A549 (cell line): ENCODE data around the gene RPS6KA1.

Experiments
- JUNB ChIP-seq: fragments of >200 bp; sonication (Bioruptor Twin); formaldehyde crosslinking; IDR thresholded peaks from 2 replicates; pipeline ENCODE4 v1.6.1; 2016
- TF ChIP-seq, protein P1 (sequence below): fragments of >200 bp; sonication (Bioruptor Twin); formaldehyde crosslinking; IDR thresholded peaks from 3 replicates; pipeline ENCODE4 v1.5.1; 2016

DNA sequence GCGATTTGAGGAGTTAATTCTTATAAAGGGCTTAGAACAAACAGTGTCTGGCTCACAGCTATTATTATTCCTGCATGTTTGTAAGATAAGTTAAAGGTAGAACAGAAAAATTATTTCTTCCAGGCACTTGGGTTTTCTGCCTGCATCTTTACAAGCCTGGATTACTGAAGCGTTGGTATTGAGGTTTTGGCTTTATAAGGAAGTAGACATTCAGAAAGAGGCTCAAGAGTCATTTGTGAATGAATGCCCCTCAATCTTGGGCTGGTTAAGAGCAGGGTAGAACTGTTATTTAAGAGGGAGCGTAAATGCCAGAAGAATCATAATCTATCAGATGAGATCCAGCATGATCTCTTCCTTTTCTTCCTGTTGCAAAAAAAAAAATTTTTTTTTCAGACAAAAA lies 89.0 kb downstream of the RPS6KA1 start:
- no peak for TF ChIP-seq JUNB
- TF ChIP-seq, protein P1, sequence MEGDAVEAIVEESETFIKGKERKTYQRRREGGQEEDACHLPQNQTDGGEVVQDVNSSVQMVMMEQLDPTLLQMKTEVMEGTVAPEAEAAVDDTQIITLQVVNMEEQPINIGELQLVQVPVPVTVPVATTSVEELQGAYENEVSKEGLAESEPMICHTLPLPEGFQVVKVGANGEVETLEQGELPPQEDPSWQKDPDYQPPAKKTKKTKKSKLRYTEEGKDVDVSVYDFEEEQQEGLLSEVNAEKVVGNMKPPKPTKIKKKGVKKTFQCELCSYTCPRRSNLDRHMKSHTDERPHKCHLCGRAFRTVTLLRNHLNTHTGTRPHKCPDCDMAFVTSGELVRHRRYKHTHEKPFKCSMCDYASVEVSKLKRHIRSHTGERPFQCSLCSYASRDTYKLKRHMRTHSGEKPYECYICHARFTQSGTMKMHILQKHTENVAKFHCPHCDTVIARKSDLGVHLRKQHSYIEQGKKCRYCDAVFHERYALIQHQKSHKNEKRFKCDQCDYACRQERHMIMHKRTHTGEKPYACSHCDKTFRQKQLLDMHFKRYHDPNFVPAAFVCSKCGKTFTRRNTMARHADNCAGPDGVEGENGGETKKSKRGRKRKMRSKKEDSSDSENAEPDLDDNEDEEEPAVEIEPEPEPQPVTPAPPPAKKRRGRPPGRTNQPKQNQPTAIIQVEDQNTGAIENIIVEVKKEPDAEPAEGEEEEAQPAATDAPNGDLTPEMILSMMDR: no peak
